Type B pancreatic cell (in vitro differentiated cells): ENCODE measurements around the gene CXCR4. TPM values are rescaled to one million over a fixed set of nuclear protein-coding genes. Genes with fewer than 3 reads are reported as not detected.

ENCODE experiments used
- DNase-seq: peaks from one replicate; pipeline ENCODE4 v3.0.0; 2021; ENCODE audit warnings: mixed read lengths; ENCODE audit not compliant: unreplicated experiment; ENCODE audit errors: extremely low spot score
- H3K27ac Mint-ChIP-seq: 2 replicates; pipeline ENCODE4 v1.8.0; 2021; ENCODE audit warnings: mild to moderate bottlenecking, mixed read lengths
- H3K27me3 Mint-ChIP-seq: 2 replicates; pipeline ENCODE4 v1.8.0; 2021; ENCODE audit warnings: mixed read lengths
- H3K36me3 Mint-ChIP-seq: 2 replicates; pipeline ENCODE4 v1.8.0; 2021; ENCODE audit warnings: mixed read lengths
- H3K4me1 Mint-ChIP-seq: one replicate; pipeline ENCODE4 v1.8.0; 2021; ENCODE audit warnings: mixed read lengths; ENCODE audit not compliant: unreplicated experiment
- H3K4me3 Mint-ChIP-seq: 2 replicates; pipeline ENCODE4 v1.8.0; 2021; ENCODE audit warnings: mild to moderate bottlenecking, mixed read lengths
- H3K9me3 Mint-ChIP-seq: 2 replicates; pipeline ENCODE4 v1.8.0; 2021; ENCODE audit warnings: mixed read lengths
- total RNA-seq: library from RNA; stranded (reverse); gene quantifications from 2 replicates; pipeline ENCODE4 v1.2.1, GENCODE V29; 2021; ENCODE audit warnings: low replicate concordance
- TF ChIP-seq, protein P1 (sequence below): fragments of 200-600 bp; sonication (generic); conservative IDR thresholded peaks from 2 replicates; pipeline ENCODE4 v1.5.0; 2021; ENCODE audit warnings: antibody characterized with exemption, mild to moderate bottlenecking

CXCR4 gene
- total RNA-seq, 1 donor from 2014 or later = 34.8 TPM

DNA sequence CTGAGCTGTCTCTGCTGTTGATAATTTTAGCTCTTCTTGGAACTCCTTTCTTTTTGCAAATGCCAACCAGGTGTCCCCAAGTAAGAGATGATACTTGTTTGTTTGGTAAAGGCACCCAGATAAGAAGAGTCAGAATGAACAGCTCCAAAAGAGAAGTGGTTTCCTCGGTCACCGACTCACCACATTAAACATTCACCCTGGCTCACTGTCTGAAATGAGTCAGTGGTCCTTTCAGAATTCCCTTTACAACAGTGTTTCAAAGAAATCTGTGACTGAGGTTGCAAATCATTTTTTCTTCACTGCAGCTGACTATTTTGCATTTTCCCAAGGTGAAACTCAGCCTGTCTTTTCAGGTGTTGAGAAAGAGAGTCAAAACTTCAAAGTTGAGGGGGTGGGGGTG, 16.2 kb upstream of the CXCR4 start:
- H3K27ac Mint-ChIP-seq = no peak overlapping the region
- H3K36me3 Mint-ChIP-seq = no peaks in the 10 kb centered on the region
- peaks cover under 1% of the 10 kb centered on the region for H3K9me3 Mint-ChIP-seq
- H3K4me3 Mint-ChIP-seq = no peak overlapping the region
- H3K4me1 Mint-ChIP-seq = peaks cover 6% of the 10 kb centered on the region
- no peak for DNase-seq
- H3K27me3 Mint-ChIP-seq = peaks cover 48% of the 10 kb centered on the region
- TF ChIP-seq, protein P1, sequence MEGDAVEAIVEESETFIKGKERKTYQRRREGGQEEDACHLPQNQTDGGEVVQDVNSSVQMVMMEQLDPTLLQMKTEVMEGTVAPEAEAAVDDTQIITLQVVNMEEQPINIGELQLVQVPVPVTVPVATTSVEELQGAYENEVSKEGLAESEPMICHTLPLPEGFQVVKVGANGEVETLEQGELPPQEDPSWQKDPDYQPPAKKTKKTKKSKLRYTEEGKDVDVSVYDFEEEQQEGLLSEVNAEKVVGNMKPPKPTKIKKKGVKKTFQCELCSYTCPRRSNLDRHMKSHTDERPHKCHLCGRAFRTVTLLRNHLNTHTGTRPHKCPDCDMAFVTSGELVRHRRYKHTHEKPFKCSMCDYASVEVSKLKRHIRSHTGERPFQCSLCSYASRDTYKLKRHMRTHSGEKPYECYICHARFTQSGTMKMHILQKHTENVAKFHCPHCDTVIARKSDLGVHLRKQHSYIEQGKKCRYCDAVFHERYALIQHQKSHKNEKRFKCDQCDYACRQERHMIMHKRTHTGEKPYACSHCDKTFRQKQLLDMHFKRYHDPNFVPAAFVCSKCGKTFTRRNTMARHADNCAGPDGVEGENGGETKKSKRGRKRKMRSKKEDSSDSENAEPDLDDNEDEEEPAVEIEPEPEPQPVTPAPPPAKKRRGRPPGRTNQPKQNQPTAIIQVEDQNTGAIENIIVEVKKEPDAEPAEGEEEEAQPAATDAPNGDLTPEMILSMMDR = no peak

DNA sequence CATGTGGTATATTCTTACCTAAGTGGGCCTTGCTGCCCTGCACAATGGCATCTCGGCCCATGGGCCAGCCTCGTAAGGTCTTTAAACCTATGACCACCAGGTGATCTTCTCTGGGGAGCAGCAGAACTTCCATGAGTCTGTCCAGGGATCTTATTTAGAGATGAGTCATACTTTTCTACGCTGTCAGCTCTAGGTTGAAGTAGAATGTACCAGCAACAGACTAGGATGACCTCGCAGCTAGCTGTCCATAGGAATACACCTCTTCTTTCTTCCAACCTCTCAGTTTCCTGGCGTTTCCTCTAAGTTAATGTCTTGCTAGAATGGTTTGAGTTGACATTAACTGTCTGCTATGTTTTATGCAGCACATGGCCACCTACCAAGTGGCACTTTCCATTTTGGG, 15.6 kb upstream of the CXCR4 start:
- TF ChIP-seq, protein P1 = no peak
- no peak overlapping the region for H3K27ac Mint-ChIP-seq
- H3K27me3 Mint-ChIP-seq = peaks cover 50% of the 10 kb centered on the region
- H3K4me3 Mint-ChIP-seq = no peak overlapping the region
- no peak for DNase-seq
- no peaks in the 10 kb centered on the region for H3K36me3 Mint-ChIP-seq
- no peaks in the 10 kb centered on the region for H3K9me3 Mint-ChIP-seq
- H3K4me1 Mint-ChIP-seq = peaks cover 6% of the 10 kb centered on the region

DNA sequence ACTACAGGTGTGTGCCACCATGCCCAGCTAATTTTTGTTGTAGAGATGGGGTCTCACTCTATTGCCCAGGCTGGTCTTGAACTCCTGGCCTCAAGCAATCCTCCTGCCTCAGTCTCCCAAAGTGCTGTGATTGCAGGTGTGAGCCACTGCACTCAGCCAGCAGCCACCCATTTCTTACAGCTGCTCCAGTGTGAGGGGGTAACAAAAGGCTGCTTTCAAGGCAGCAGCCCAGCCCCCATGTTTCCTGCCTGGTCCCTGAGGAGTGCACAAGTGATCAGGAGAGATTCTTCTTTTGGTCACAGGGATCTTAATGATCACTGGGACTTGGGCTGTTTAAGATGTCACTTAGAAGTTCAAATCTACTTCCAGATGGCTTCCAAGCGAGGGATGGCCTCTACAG, 15.2 kb upstream of the CXCR4 start:
- Mint-ChIP-seq H3K4me3 (no peak overlapping the region), H3K27ac (no peak overlapping the region), H3K27me3 (peaks cover 50% of the 10 kb centered on the region), H3K9me3 (no peaks in the 10 kb centered on the region), H3K36me3 (no peaks in the 10 kb centered on the region), H3K4me1 (peaks cover 6% of the 10 kb centered on the region)
- no peak for DNase-seq
- TF ChIP-seq, protein P1 = no peak

DNA sequence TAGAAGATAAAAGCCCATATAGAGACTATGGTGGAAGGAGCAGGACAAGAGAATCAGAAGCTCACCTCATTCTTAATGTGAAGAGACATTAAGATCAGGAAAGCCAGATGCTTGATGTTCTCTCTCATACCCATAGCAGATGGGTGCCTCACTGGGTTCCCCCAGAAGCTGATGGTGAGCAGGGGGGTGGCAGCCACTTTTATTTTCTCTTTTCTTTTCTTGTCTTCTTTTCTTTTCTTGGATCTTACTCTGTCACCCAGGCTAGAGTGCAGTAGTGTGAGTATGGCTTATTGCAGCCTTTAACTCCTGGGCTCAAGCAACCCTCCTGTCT, 14.8 kb upstream of the CXCR4 start:
- no peak overlapping the region for H3K27ac Mint-ChIP-seq
- peaks cover 49% of the 10 kb centered on the region for H3K27me3 Mint-ChIP-seq

DNA sequence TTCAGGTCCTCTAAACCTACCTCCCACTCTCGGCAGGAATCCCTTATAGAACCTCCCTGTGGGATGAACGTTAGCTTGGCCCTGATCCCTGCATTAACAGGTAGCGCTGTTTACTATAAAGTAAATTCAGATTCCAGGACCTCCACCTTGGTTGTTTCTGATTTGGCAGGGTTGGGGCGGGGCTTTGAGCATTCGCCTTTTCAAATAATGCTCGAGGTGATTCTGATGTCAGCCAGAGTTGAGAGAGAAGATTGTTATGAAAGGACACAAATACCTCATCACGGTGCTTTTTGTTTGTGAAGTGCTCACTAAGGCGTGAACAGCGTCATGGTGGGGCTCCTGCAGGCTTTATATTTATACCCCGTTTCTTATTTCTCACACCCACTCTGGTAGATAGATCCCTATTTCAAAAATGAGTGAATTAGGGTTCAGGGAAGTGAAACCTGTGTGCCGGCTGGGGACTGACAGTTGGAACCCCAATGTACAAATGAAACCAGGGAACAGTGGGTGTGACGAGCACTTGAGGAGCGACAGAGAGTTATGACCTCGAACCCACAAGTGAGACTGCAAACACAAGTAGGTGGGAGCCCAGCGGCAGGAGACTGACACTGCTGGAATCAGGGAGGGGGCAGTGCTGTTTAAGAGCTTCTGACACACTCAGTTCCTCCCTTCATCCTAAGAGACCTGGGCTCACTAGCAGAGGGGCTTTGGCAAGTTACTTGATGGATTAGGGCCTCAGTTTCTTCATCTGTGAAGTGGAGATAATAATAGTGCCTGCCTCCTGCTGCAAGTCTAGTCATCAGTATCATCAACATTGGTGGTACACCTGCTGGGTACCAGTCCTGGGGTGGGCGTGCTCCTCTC, 14.2 kb upstream of the CXCR4 start:
- no peak overlapping the region for H3K4me3 Mint-ChIP-seq
- no peaks in the 10 kb centered on the region for H3K36me3 Mint-ChIP-seq
- DNase-seq = no peak
- peaks cover 6% of the 10 kb centered on the region for H3K4me1 Mint-ChIP-seq
- H3K9me3 Mint-ChIP-seq = no peaks in the 10 kb centered on the region
- TF ChIP-seq, protein P1 = no peak
- H3K27me3 Mint-ChIP-seq = peaks cover 49% of the 10 kb centered on the region
- H3K27ac Mint-ChIP-seq = no peak overlapping the region

More for the DNA sequence above, 14.8 kb upstream of the CXCR4 start:
- DNase-seq = no peak
- Mint-ChIP-seq H3K36me3 (no peaks in the 10 kb centered on the region), H3K9me3 (no peaks in the 10 kb centered on the region), H3K4me3 (no peak overlapping the region), H3K4me1 (peaks cover 6% of the 10 kb centered on the region)
- TF ChIP-seq, protein P1 = no peak
